Stimulated activated CD4-positive, alpha-beta T cell treated with anti-CD3 and anti-CD28 coated beads, Interleukin-1b, Interleukin-23, amount 100 ng/mL, for 48 hours (primary cell): ENCODE data around the gene DENND1A.

Experiments used
- DNase-seq: peaks from one replicate; pipeline ENCODE4 v3.0.0-alpha.2; 2020

Gene DENND1A

DNA sequence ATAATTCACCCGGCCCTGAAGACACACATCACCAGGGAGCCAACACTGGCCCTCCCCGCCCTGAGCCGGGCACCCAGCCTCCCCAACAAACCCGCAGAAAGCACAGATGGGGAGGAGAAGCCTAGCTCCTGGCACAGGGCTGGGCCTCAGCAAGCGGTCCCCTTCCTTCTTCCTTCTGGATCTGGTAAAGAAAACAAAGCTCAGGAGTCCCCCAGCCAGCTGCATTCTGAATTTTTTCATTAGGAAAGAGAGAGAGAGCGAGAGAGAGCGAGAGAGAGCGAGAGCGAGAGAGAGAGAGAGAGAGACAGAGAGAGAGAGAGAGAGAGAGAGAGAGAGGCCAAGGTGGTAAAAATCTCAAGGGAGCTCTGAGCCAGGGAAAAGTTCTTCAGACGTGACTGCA lies 378.2 kb downstream of the DENND1A start:
- no peak for DNase-seq

DNA sequence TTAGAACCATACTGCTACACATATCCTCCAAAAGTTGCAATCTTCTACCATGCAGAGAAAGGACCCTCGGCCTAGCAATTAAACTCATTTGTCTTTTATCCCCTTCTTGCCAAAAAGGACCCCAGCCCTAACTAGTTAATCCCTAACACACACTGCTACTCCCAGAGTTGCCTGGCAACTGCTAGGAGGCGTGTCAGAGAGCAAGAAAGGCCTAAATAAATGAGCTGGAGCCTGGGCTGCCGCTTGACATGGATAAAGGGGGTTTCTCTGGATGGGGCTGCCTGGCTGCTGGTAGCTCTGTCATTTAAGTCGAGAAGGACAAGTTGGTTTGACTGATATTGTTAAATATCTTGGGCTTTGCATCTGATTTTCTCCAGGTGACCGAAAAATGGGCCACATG lies 379.1 kb downstream of the DENND1A start:
- no peak for DNase-seq

DNA sequence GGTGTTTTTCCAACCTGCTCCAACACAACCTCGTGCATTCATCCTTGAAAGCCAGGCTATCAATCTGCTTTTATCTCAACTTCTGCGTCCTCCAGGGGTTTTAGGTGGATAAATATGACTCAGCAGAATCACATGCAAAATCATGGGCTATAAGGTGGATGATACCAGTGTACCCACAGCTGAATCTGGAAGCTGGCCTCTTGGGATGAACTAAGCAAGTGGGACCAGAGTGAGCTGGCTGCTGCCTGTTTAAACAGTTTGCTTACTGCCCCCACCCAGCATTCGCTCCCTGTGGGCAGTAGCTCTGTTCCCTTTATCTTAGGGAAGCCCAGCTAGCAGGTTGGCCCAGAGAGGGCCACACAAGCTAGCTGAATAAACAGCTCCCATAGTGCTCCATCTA lies 379.9 kb downstream of the DENND1A start:
- no peak for DNase-seq

GRCh38 chr9:123548741-123549545 lies 381.0 kb downstream of the DENND1A start:
- peak; percentile 76 for DNase-seq

- DNase-seq = no peak
Observed at GRCh38 chr9:123544007-123544827, 385.7 kb downstream of the DENND1A start.

- no peak for DNase-seq
Observed at GRCh38 chr9:123543492-123543891, 386.4 kb downstream of the DENND1A start.

GRCh38 chr9:123542435-123543225 lies 387.3 kb downstream of the DENND1A start:
- DNase-seq = no peak

GRCh38 chr9:123541411-123541810 lies 388.5 kb downstream of the DENND1A start:
- DNase-seq = no peak

GRCh38 chr9:123540457-123540856 lies 389.5 kb downstream of the DENND1A start:
- DNase-seq = no peak

GRCh38 chr9:123537809-123538208 lies 392.1 kb downstream of the DENND1A start:
- DNase-seq = no peak

- no peak for DNase-seq
Observed at GRCh38 chr9:123536455-123536868, 393.5 kb downstream of the DENND1A start.

DNA sequence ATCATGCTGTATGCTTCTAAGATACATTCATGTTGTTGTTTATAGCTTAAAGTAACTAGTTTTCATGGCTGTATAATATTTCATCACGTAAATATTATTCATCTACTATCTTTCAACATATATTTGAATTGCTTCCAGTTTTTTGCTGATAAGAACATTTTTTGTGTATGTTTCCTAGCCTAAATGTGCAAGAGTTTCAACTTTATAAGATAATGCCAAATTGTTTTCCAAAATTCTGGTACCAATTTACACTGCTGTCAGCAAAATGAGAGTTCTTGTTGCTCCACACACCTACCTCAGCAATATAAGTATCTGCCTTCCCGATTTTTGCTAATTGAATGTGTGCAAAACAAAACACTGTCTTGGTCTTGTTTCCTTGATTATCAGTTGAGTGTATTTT lies 395.6 kb downstream of the DENND1A start:
- no peak for DNase-seq

- no peak for DNase-seq
Observed at GRCh38 chr9:123530244-123530643, 399.7 kb downstream of the DENND1A start.

GRCh38 chr9:123528501-123528900 lies 401.4 kb downstream of the DENND1A start:
- DNase-seq = no peak

DNA sequence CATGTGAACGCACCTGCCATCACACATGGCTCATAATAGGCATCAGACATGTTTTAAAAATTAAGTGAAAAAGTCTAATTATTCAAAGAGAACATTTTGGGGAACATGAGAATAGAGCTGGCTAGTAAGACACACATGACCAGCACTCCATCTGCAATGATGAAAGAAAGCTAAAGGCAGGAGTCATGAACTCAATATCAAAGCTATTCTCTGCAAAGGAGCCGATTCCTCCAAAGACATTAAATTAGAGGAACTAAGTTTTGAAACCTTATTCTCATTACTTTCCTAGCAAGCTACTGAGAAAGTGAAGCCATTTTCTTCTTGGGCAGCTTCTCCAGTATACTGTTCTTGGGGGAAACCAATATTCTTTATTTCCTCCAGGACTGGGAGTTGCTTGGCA lies 401.9 kb downstream of the DENND1A start:
- no peak for DNase-seq

GRCh38 chr9:123525957-123526356 lies 404.0 kb downstream of the DENND1A start:
- DNase-seq = no peak

DNA sequence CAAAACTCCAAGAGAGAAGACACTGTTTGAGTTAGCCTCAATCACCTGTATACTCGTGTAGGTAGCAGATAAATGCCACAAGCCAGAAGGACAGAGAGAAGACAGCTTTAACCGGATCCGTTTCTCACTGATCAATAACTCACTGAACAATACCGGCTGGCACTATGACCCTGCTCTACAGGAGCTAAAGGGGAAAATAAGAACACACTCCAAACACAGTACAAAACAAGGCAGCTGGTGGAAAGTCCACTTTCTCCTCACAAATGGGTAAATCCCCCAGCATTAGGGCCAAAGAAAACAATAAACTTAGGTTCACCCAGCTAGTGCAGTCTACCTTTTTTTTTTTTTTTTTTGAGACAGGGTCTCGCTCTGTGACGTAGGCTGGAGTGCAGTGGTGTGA lies 404.5 kb downstream of the DENND1A start:
- no peak for DNase-seq

DNA sequence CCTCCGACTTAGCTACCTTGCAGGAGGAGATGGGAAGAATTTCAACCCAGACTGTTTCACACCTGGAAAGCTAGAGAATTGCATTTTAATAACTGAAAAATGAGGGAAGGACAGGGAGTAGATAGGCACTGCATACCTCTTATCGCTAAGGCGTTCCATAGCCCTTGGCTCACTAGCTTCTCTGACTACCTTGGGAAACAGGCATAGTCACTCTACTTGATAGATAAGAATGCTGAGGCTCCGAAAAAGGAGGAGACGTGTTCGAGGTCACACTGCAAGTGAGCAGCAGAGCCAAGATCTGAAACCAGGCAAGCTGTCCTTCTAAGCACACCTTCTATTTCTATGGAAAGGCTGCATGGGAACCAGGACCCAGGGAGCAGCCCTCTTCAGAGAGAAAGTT lies 405.1 kb downstream of the DENND1A start:
- no peak for DNase-seq

- DNase-seq = no peak
Observed at GRCh38 chr9:123523845-123524244, 406.1 kb downstream of the DENND1A start.

- DNase-seq = no peak
Observed at GRCh38 chr9:123523001-123523400, 406.9 kb downstream of the DENND1A start.

DNA sequence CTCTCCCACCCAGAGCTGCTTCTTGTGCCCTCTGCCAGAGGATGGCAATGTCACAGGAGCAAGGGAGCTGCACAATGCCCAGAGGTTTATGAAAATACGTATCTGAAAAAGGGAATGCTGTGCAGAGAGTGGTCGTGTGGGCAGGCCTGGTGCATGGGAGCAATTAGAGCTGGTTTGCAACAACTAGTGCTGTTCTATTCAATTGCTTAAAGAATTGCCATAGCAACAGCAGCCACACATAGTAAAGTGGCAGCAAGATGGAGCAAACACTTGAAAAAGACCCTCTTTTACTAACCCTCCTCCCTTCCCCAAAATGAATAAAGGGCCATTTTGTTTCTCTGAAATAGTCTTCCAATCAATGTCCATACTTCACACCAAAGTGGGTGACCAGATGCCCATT lies 407.7 kb downstream of the DENND1A start:
- no peak for DNase-seq

GRCh38 chr9:123518338-123518737 lies 411.6 kb downstream of the DENND1A start:
- no peak for DNase-seq

DNA sequence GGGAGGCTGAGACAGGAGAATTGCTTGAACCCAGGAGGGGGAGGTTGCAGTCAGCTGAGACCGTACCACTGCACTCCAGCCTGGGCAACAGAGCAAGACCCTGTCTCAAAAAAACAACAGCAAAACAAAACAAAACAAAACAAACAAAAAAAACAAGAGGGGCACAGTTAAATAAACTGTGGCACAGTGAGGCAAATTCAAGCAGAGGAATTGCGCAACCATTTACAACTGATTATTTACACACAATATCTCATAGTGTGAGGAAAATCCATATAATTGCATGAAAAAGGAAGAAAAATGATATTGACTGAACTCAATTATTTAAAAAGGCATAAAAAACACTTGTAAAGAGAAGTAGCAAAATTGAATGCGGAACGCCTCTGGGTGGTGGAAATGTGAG lies 412.4 kb downstream of the DENND1A start:
- no peak for DNase-seq
